Mesenchymal stem cell (in vitro differentiated cells and primary cell): ENCODE data around the gene NSUN5.

Experiments
- DNase-seq: peaks from one replicate; pipeline ENCODE4 v3.0.0-alpha.2; 2013
- H2AFZ ChIP-seq: one replicate; pipeline ENCODE4 v1.6.1; 2013; ENCODE audit warnings: low read depth, mild to moderate bottlenecking, control low read depth, inconsistent platforms, low read length, moderate library complexity
- H2AK5ac ChIP-seq: 2 replicates; pipeline ENCODE4 v1.6.1; 2013; ENCODE audit warnings: low read length, moderate library complexity, mild to moderate bottlenecking, inconsistent platforms; ENCODE audit not compliant: severe bottlenecking
- H2BK120ac ChIP-seq: one replicate; pipeline ENCODE4 v1.6.1; 2013; ENCODE audit warnings: low read depth, mild to moderate bottlenecking, inconsistent platforms, low read length, moderate library complexity
- H2BK12ac ChIP-seq, 2 experiments: one replicate each; pipeline ENCODE4 v1.6.1; 2013; ENCODE audit warnings: inconsistent platforms in 2 of 2, low read length in 2 of 2, mild to moderate bottlenecking in 2 of 2, moderate library complexity in 2 of 2, control low read depth in 1 of 2
- H2BK15ac ChIP-seq: one replicate; pipeline ENCODE4 v1.6.1; 2013; ENCODE audit warnings: mild to moderate bottlenecking, low read depth, inconsistent platforms; ENCODE audit not compliant: poor library complexity, severe bottlenecking
- H2BK5ac ChIP-seq: 2 replicates; pipeline ENCODE4 v1.6.1; 2013; ENCODE audit warnings: low read depth, mild to moderate bottlenecking, low read length, control low read depth, inconsistent platforms; ENCODE audit not compliant: poor library complexity, severe bottlenecking
- H3K14ac ChIP-seq, 2 experiments: one replicate each; pipeline ENCODE4 v1.6.1; 2013; ENCODE audit warnings: inconsistent platforms in 2 of 2, low read length in 2 of 2, control low read depth in 1 of 2, mild to moderate bottlenecking in 1 of 2, moderate library complexity in 1 of 2
- H3K18ac ChIP-seq, 2 experiments: one replicate each; pipeline ENCODE4 v1.6.1; 2013; ENCODE audit warnings: inconsistent platforms in 2 of 2, low read length in 2 of 2, control low read depth in 1 of 2, low read depth in 1 of 2, mild to moderate bottlenecking in 1 of 2
- H3K23ac ChIP-seq, 2 experiments: one replicate each; pipeline ENCODE4 v1.6.1; 2013; ENCODE audit warnings: inconsistent platforms in 2 of 2, low read length in 2 of 2, mild to moderate bottlenecking in 2 of 2, moderate library complexity in 2 of 2, control low read depth in 1 of 2
- H3K27ac ChIP-seq: 2 replicates; pipeline ENCODE4 v1.5.1; 2013; ENCODE audit warnings: mild to moderate bottlenecking, moderate library complexity, low read length, control low read depth, inconsistent platforms; ENCODE audit not compliant: poor library complexity, severe bottlenecking
- H3K27me3 ChIP-seq, 2 experiments: 2 replicates each; pipeline versions ENCODE4 v1.6.1 to v1.7.0; 2013; ENCODE audit warnings: low read length in 2 of 2, mild to moderate bottlenecking in 2 of 2, moderate library complexity in 2 of 2, control low read depth in 1 of 2, inconsistent platforms in 1 of 2; ENCODE audit not compliant: control insufficient read depth in 1 of 2, insufficient read depth in 1 of 2
- H3K36me3 ChIP-seq, 2 experiments: 2 replicates each; pipeline versions ENCODE4 v1.6.1 to v1.7.0; 2013; ENCODE audit warnings: low read length in 2 of 2, control low read depth in 1 of 2, inconsistent platforms in 1 of 2, low read depth in 1 of 2, mild to moderate bottlenecking in 1 of 2; ENCODE audit not compliant: insufficient read depth in 2 of 2, control insufficient read depth in 1 of 2
- H3K4ac ChIP-seq, 2 experiments: one replicate each; pipeline ENCODE4 v1.6.1; 2013; ENCODE audit warnings: inconsistent platforms in 2 of 2, low read length in 2 of 2, mild to moderate bottlenecking in 2 of 2, moderate library complexity in 2 of 2, control low read depth in 1 of 2, low read depth in 1 of 2
- H3K4me1 ChIP-seq: 2 replicates; pipeline ENCODE4 v1.6.1; 2013; ENCODE audit warnings: low read depth, low read length, control low read depth; ENCODE audit not compliant: control insufficient read depth, insufficient read depth
- H3K4me2 ChIP-seq: 2 replicates; pipeline ENCODE4 v1.6.1; 2013; ENCODE audit warnings: low read length, mild to moderate bottlenecking, inconsistent platforms; ENCODE audit not compliant: poor library complexity, severe bottlenecking
- H3K4me3 ChIP-seq, 2 experiments: 2 replicates each; pipeline versions ENCODE4 v1.5.1 to v1.7.0; 2013; ENCODE audit warnings: low read length in 2 of 2, mild to moderate bottlenecking in 2 of 2, control low read depth in 1 of 2, low read depth in 1 of 2; ENCODE audit not compliant: insufficient read depth in 1 of 2
- H3K79me1 ChIP-seq: replicated peaks from 2 replicates; pipeline ENCODE4 v1.6.1; 2013; ENCODE audit warnings: mild to moderate bottlenecking, control low read depth, low read length, inconsistent platforms; ENCODE audit not compliant: poor library complexity, severe bottlenecking
- H3K9ac ChIP-seq: 2 replicates; pipeline ENCODE4 v1.7.0; 2013; ENCODE audit warnings: mild to moderate bottlenecking, low read length, moderate library complexity
- H3K9me3 ChIP-seq: 2 replicates; pipeline ENCODE4 v1.7.0; 2013; ENCODE audit warnings: mild to moderate bottlenecking, low read length; ENCODE audit not compliant: control insufficient read depth
- H4K8ac ChIP-seq: one replicate; pipeline ENCODE4 v1.6.1; 2013; ENCODE audit warnings: inconsistent platforms, mild to moderate bottlenecking, low read length, moderate library complexity
- H4K91ac ChIP-seq: one replicate; pipeline ENCODE4 v1.6.1; 2013; ENCODE audit warnings: mild to moderate bottlenecking, low read length, inconsistent platforms
- WGBS: methylation state at CpG from one replicate; pipeline ENCODE4 v1.1.7; 2013; ENCODE audit warnings: mixed read lengths; 5-methylcytosine and 5-hydroxymethylcytosine counted together

Gene NSUN5

GRCh38 chr7:73316521-73316920 lies 7.9 kb upstream of the NSUN5 start:
- Histone ChIP-seq H3K27ac (no peak overlapping the region), H2BK15ac (no peak overlapping the region), H2BK5ac (no peak overlapping the region), H3K4me3 (no peak overlapping the region), H4K91ac (peak overlapping the region; percentile 34), H3K4ac (no peak overlapping the region), H3K23ac (no peak overlapping the region), H3K14ac (peak overlapping the region in 1 of 2 experiments; percentile 14), H2BK120ac (no peak overlapping the region), H2AFZ (no peak overlapping the region), H2BK12ac (no peak overlapping the region), H3K4me1 (no peaks in the 10 kb centered on the region), H3K36me3 (no peaks in the 10 kb centered on the region), H3K79me1 (no peaks in the 10 kb centered on the region), H3K18ac (no peak overlapping the region), H2AK5ac (no peak overlapping the region), H3K9me3 (no peaks in the 10 kb centered on the region), H3K9ac (no peak overlapping the region), H3K4me2 (no peak overlapping the region), H4K8ac (no peak overlapping the region), H3K27me3 (peaks cover 0 to 14% of the 10 kb centered on the region in 2 experiments)
- 91% methylated on average over 9 of the region's 9 CpGs for WGBS
- no peak for DNase-seq

- Histone ChIP-seq H3K27me3 (peaks cover 0 to 7% of the 10 kb centered on the region in 2 experiments), H2BK12ac (no peak overlapping the region), H3K36me3 (no peaks in the 10 kb centered on the region), H2BK5ac (no peak overlapping the region), H2BK120ac (no peak overlapping the region), H4K8ac (no peak overlapping the region), H3K79me1 (peaks cover under 1% of the 10 kb centered on the region), H3K9me3 (no peaks in the 10 kb centered on the region), H3K18ac (no peak overlapping the region), H3K27ac (no peak overlapping the region), H2AK5ac (no peak overlapping the region), H3K9ac (no peak overlapping the region), H2BK15ac (no peak overlapping the region), H3K14ac (no peak overlapping the region), H2AFZ (no peak overlapping the region), H3K4me3 (no peak overlapping the region), H3K4ac (no peak overlapping the region), H3K4me2 (no peak overlapping the region), H3K23ac (no peak overlapping the region), H4K91ac (no peak overlapping the region), H3K4me1 (no peaks in the 10 kb centered on the region)
- no peak for DNase-seq
- WGBS: 93% methylated on average over 5 of the region's 5 CpGs
These were observed 5.6 kb upstream of the NSUN5 start for GRCh38 chr7:73314271-73314670.

DNA sequence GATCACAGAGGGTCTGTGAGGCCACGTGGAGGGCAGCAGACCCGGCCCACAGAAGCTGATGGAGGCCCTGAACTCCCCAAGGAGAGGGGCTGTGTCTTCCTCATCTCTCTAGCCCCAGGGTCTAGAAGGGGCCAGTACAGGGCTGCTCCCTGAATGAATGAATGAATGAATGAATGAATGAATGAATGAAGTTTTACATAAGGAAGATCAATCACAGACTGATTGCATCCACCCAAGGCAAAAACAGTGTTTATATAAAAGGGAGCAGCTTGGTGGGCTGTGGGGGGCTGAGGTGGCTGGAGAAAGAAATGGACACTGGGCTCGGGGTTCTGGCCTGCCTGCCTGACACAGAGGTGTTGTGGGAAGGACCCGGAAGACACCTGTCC lies 4.9 kb upstream of the NSUN5 start:
- H2BK5ac ChIP-seq: no peak overlapping the region
- no peak overlapping the region for H3K4me2 ChIP-seq
- no peak overlapping the region for H4K91ac ChIP-seq
- H2AK5ac ChIP-seq: no peak overlapping the region
- H3K4me1 ChIP-seq: peaks cover 2% of the 10 kb centered on the region
- 83% methylated on average over 4 of the region's 4 CpGs for WGBS
- H3K9me3 ChIP-seq: no peaks in the 10 kb centered on the region
- H3K4me3 ChIP-seq: no peak overlapping the region
- H4K8ac ChIP-seq: no peak overlapping the region
- no peak overlapping the region for H2AFZ ChIP-seq
- H3K36me3 ChIP-seq: no peaks in the 10 kb centered on the region
- no peak overlapping the region for H3K4ac ChIP-seq
- H3K9ac ChIP-seq: no peak overlapping the region
- no peak overlapping the region for H2BK15ac ChIP-seq
- no peak overlapping the region for H3K27ac ChIP-seq
- H2BK120ac ChIP-seq: no peak overlapping the region
- no peak overlapping the region for H3K14ac ChIP-seq
- DNase-seq: no peak
- H3K18ac ChIP-seq: no peak overlapping the region
- H3K79me1 ChIP-seq: peaks cover 3% of the 10 kb centered on the region
- peaks cover 0 to 7% of the 10 kb centered on the region in 2 experiments for H3K27me3 ChIP-seq
- H3K23ac ChIP-seq: no peak overlapping the region
- no peak overlapping the region for H2BK12ac ChIP-seq

DNA sequence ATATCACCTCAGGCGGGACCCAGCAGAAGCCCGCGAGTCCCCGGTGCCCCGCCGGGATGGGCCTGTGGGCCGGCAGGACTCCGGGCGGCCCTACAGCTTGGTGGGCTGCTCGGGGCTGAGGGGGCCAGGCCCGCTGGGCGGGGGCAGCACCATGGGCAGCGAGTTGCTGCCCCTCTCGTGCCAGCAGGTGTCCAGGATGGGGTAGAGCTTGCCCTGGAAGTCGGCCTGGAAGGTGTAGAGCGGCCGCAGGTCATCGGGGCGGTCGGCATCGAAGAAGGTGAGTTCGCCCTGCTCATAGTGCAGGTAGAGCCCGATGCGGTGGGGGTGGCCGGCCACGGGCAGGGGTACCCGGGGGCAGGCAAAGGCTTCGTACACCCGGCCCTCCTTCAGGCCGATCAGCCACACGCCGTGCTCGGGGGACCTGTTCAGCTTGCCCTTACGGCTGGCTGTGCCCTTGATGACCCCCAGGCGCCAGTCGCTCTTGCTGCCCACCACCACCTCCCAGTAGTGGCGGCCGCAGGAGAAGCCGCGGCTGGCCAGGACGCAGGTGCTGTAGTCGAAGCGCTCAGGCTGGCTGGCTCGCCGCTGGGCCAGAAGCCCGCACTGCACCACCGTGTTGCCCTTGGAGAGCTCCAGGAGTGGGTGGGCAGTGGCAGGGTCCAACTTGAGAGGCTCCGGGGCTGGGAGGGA lies 4.3 kb upstream of the NSUN5 start:
- no peak for DNase-seq
- Histone ChIP-seq H3K4ac (no peak overlapping the region), H3K27me3 (peaks cover 0 to 5% of the 10 kb centered on the region in 2 experiments), H3K36me3 (no peaks in the 10 kb centered on the region), H3K27ac (no peak overlapping the region), H2AFZ (no peak overlapping the region), H3K14ac (no peak overlapping the region), H4K91ac (no peak overlapping the region), H2BK12ac (no peak overlapping the region), H3K4me1 (peaks cover 5% of the 10 kb centered on the region), H3K4me2 (no peak overlapping the region), H3K4me3 (no peak overlapping the region), H2BK5ac (no peak overlapping the region), H3K9ac (no peak overlapping the region), H3K79me1 (peaks cover 6% of the 10 kb centered on the region), H2BK120ac (no peak overlapping the region), H4K8ac (no peak overlapping the region), H2BK15ac (no peak overlapping the region), H3K23ac (no peak overlapping the region), H3K9me3 (no peaks in the 10 kb centered on the region), H3K18ac (no peak overlapping the region), H2AK5ac (no peak overlapping the region)
- WGBS: 95% methylated on average over 48 of the region's 48 CpGs
